SW 1271 (cell line): ENCODE measurements around the gene RNF130.
"Not testable (repeated sequence)": the region's sequence is repeated elsewhere in the genome, so short reads cannot be mapped to it uniquely, and the experiment has no call there.

Experiments
- DNase-seq, 2 experiments: peaks; one replicate each; lab custom pipeline; 2025; lab: John Stamatoyannopoulos, UW

Gene RNF130

GRCh38 chr5:179974246-179974945 is 97.2 kb downstream of the RNF130 start:
- no peak for DNase-seq

GRCh38 chr5:179973391-179973790 is 98.2 kb downstream of the RNF130 start:
- no peak for DNase-seq

GRCh38 chr5:179969110-179969509 is 102.4 kb downstream of the RNF130 start:
- DNase-seq, result no peak

- DNase-seq, result no peak
Measured at GRCh38 chr5:179967489-179967888, 104.1 kb downstream of the RNF130 start.

DNA sequence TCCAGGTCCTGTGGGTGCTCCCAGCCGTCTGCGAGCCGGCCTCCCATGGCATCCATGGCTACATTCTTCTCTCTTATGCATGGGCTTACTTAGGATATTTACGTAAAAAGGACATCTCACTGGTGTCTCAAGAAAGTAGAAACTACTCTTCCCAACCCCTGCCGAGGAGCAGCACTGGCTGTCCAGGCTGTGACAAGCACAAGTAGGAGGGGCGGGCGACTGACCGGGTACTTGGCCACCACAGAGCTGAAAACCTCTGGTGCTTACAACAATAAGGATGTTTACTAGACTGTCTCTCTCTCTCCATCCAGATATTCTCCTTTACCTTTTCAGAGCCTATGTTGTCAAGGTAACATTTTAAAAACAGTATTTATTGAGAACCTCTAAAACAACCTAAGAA is 107.5 kb downstream of the RNF130 start:
- no peak for DNase-seq

- DNase-seq, result no peak
Measured at GRCh38 chr5:179963375-179963774, 108.2 kb downstream of the RNF130 start.

DNA sequence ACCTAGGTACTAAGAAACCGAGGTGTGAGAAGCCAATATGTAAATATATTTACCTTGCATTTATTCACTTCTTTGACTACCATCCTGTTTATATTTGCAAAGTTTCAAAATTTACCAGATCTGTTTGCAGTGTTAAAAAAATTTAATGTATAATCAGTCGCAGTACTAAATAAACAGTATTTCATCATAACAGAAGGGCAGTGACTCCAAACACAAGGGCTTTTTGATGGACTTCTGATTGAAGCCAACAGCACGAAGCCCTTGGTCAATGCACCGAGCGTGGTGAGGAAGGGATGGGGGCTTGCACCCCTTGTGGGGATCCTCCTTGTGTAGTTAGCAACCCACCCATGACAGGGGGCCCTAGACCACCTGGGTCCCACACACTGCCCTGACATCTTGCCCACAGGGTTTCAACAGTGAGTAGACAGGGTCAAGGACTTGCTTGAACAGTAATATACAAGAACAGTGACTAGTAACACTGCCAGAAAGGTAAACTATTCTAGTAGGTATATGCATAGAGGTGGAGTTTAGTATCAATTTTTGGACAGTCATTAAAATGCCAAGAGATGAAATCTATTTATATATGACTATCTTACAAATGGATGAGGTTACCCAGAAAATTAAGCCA is 111.2 kb downstream of the RNF130 start:
- DNase-seq, result no peak

DNA sequence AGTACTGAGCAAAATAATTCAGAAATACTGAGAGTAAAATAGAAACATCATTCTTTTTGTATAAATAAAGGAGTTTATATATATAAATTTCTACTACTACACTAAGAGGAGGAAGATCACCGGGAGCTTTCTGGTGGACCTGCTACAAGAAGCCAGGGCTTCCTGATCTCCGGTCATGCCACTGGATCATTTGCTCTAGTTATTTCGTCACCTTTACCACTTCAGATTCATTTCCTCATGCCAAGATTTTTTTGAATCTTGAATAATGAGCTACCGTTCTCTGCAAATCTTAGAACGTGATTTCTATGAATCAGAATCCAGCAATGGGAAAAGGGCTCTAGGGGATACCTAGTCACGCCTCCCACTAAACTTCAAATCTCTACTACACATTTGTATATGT is 111.9 kb downstream of the RNF130 start:
- no peak for DNase-seq

DNA sequence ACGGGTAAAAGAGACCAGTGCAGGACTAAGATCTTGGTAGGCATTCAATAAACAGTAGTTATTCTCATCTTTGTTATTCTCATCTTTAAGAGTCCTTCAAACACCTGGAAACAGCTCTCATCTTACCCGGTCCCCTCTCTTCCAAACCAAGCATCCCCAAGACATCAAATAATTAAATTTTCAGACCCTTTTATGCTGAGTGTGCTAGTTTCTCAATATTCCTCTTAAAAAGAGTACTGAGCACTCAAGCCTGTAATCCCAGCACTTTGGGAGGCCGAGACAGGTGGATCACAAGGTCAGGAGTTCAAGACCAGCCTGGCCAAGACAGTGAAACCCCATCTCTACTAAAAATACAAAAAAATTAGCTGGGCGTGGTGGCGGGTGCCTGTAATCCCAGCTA is 112.4 kb downstream of the RNF130 start:
- DNase-seq, result not testable (repeated sequence)

- no peak for DNase-seq
Measured at GRCh38 chr5:179955630-179956029, 115.9 kb downstream of the RNF130 start.

DNA sequence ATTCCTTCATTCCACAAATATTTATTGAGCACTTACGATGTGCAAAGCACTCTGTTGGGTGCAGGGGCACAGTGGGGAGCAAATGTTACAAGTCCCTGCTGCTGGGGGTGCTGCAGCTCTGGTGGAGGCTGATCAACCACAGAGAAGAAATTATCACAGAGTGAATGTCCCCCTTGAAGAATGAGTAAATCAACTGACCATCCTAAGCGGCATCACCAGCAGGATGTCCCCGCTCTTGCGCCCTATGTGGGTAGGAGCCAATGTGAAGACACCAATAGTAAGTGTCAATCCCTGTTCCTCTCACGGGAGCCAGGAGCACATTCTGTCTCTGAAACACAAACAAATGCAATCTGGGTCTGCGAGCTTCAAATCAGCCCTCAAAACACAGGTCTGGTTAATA is 116.5 kb downstream of the RNF130 start:
- DNase-seq, result no peak

DNA sequence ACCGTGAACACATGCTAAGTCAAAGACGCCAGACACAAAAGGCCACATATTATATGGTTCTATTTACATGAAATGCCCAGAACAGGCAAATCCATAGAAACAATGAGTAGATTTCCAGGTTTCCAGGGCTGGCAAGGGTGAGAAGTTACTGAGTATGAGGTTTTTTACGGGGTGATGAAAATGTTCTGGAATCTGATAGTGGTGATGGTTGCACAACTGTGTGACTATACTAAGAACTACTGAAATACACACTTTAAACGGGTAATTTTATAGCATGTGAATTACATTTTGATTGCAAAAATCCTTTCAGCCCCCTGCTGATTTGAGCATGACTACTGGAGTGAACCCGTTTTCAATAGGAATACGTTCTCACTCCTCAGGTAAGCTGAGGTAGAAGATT is 117.1 kb downstream of the RNF130 start:
- no peak for DNase-seq

- DNase-seq, result no peak
Measured at GRCh38 chr5:179953987-179954386, 117.6 kb downstream of the RNF130 start.

GRCh38 chr5:179936976-179937681 is 134.4 kb downstream of the RNF130 start:
- no peak for DNase-seq

GRCh38 chr5:179930788-179931473 is 140.6 kb downstream of the RNF130 start:
- DNase-seq, result no peak

- no peak for DNase-seq
Measured at GRCh38 chr5:179927824-179928223, 143.7 kb downstream of the RNF130 start.

- DNase-seq, result no peak
Measured at GRCh38 chr5:179926657-179927056, 144.9 kb downstream of the RNF130 start.

- DNase-seq, result no peak
Measured at GRCh38 chr5:179923436-179923835, 148.1 kb downstream of the RNF130 start.

DNA sequence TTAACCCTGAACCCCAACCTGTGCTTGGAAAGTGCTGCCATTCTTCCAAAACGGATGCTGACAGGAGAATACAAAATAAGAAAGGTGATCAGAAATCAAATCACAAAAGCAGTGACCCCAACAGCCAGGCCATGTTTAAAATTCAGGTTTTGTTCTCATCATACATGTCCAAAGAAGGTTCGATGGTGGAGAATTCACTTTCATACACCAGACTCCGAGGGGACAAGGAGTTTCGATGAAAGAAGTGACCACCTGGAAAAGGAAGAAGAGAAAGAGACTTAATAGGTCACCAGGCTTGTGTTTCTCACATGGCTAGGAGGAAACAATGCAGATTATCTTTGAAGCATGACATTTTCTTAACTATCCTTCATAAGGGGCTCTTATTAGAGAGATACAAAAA is 151.4 kb downstream of the RNF130 start:
- no peak for DNase-seq

GRCh38 chr5:179919487-179920060 is 152.0 kb downstream of the RNF130 start:
- no peak for DNase-seq

- no peak for DNase-seq
Measured at GRCh38 chr5:179918742-179919486, 152.6 kb downstream of the RNF130 start.

DNA sequence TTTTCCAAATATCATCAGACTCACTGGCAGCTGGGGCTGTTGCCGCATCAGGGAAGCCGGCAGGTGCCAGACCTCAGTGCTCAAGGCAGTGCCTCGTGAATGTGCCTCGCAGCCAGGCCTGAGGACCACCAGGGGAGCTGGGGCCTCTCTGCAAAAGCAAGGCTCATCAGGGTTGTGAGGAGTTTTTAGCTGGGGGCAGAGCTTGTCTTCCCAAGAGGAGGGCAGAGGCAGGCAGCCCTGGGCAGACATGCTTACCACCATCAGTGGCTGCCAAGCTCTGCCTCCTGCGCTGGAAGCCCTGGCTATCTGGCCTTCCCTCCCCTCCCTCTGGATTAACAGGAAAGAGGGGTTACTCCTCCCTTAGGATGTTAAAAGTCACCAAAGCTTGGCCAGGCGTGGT is 155.0 kb downstream of the RNF130 start:
- DNase-seq, result no peak
